K562 (cell line): Measurements from ENCODE around the gene AGBL1. TPM values are rescaled to one million over a fixed set of nuclear protein-coding genes. Genes with fewer than 3 reads are reported as not detected.

Experiments
- ATAC-seq: fragments of 200-7000 bp; cut with Tn5 transposase; 3 replicates; pipeline ENCODE4 v1.9.1; 2020; ENCODE audit warnings: moderate library complexity
- BruUV-seq: library from RNA; stranded (reverse); fragments of 400-500 nt; replicated peaks from 2 replicates; lab custom pipeline; 2021; lab: Mats Ljungman, UMichigan
- CTCF ChIA-PET: fragments of 300-600 bp; formaldehyde crosslinking; extraction: SDS; loops from one replicate; lab custom pipeline; 2021; ENCODE audit warnings: low intra/inter-chr PET ratio; lab: Yijun Ruan, JAX
- POLR2A ChIA-PET: fragments of 300-600, 350-650 bp; sonication (Branson Sonifier 250); formaldehyde crosslinking; extraction: SDS; loops from one replicate; lab custom pipeline; 2021; ENCODE audit warnings: antibody characterized with exemption, inconsistent platforms; lab: Yijun Ruan, JAX
- DNase-seq, 4 experiments: peaks; one replicate each; pipeline versions ENCODE4 v3.0.0 to v3.0.0-alpha.2; 2011 to 2018; ENCODE audit warnings: low spot score in 3 of 4, mixed read lengths in 3 of 4; ENCODE audit errors: extremely low read depth in 1 of 4
- FAIRE-seq: peaks from 2 replicates; lab custom pipeline; 2011; peaks lifted over from hg19 to GRCh38; lab: Jason Lieb, UNC
- H2AFZ ChIP-seq: 2 replicates; pipeline ENCODE4 v1.6.0; 2011; ENCODE audit warnings: low read depth, low read length, control low read depth, inconsistent platforms
- H3K27ac ChIP-seq: fragments of 200-600 bp; 3 replicates; pipeline ENCODE4 v1.8.0; 2011; ENCODE audit warnings: low read depth, mild to moderate bottlenecking, control low read depth, inconsistent platforms, low read length, moderate library complexity, mixed read lengths; ENCODE audit errors: extremely low read depth
- H3K27me3 ChIP-seq, 2 experiments: fragments of 300-600 bp in 1 of 2; 2 replicates in 1 of 2; 3 replicates in 1 of 2; pipeline versions ENCODE4 v1.6.0 to v1.8.0; 2011; ENCODE audit warnings: inconsistent platforms in 2 of 2, low read length in 2 of 2, mild to moderate bottlenecking in 1 of 2, mixed read lengths in 1 of 2, moderate library complexity in 1 of 2; ENCODE audit not compliant: control insufficient read depth in 2 of 2, insufficient read depth in 2 of 2
- H3K36me3 ChIP-seq: fragments of 300-600 bp; 3 replicates; pipeline ENCODE4 v1.8.0; 2011; ENCODE audit warnings: mild to moderate bottlenecking, low read length, inconsistent platforms; ENCODE audit not compliant: control insufficient read depth, insufficient read depth
- H3K4me1 ChIP-seq, 2 experiments: fragments of 200-600 bp in 1 of 2; replicated peaks in 1 of 2; 2 replicates in 1 of 2; 3 replicates in 1 of 2; pipeline versions ENCODE4 v1.5.1 to v1.8.0; 2011; ENCODE audit warnings: inconsistent platforms in 2 of 2, low read length in 2 of 2, mild to moderate bottlenecking in 1 of 2, mixed read lengths in 1 of 2, moderate library complexity in 1 of 2; ENCODE audit not compliant: control insufficient read depth in 2 of 2, insufficient read depth in 2 of 2
- H3K4me2 ChIP-seq: 2 replicates; pipeline ENCODE4 v1.6.1; 2011; ENCODE audit warnings: low read length, control low read depth, inconsistent platforms, mixed read lengths; ENCODE audit not compliant: insufficient read depth
- H3K4me3 ChIP-seq: fragments of 200-600 bp; sonication (generic), shearing (Covaris generic); 2 replicates; pipeline ENCODE4 v1.5.1; 2016; ENCODE audit warnings: control low read depth, inconsistent platforms
- H3K79me2 ChIP-seq: fragments of 200-600 bp; 3 replicates; pipeline ENCODE4 v1.8.0; 2011; ENCODE audit warnings: low read length, inconsistent platforms; ENCODE audit not compliant: control insufficient read depth, insufficient read depth
- H3K9ac ChIP-seq, 2 experiments: 2 replicates each; pipeline versions ENCODE4 v1.6.0 to v1.6.1; 2011; ENCODE audit warnings: low read depth in 2 of 2, low read length in 2 of 2, control low read depth in 1 of 2, inconsistent platforms in 1 of 2, mild to moderate bottlenecking in 1 of 2, mixed read lengths in 1 of 2; ENCODE audit not compliant: insufficient read depth in 1 of 2
- H3K9me1 ChIP-seq: one replicate; pipeline ENCODE4 v1.6.0; 2011; ENCODE audit warnings: inconsistent platforms, mild to moderate bottlenecking, low read length, moderate library complexity; ENCODE audit not compliant: control insufficient read depth, insufficient read depth
- H3K9me3 ChIP-seq: replicated peaks from 2 replicates; pipeline ENCODE4 v1.5.1; 2011; ENCODE audit warnings: low read depth, low read length, inconsistent platforms; ENCODE audit not compliant: control insufficient read depth, insufficient read depth
- H4K20me1 ChIP-seq: replicated peaks from 2 replicates; pipeline ENCODE4 v1.6.1; 2011; ENCODE audit warnings: low read length, inconsistent platforms, mixed read lengths; ENCODE audit not compliant: control insufficient read depth, insufficient read depth
- GABPA ChIP-seq: fragments of 200-800 bp; sonication (Bioruptor generic); conservative IDR thresholded peaks from 2 replicates; pipeline ENCODE4 v1.6.1; 2016; ENCODE audit warnings: low read depth, missing genetic modification characterization, missing compliant biosample characterization
- MED1 ChIP-seq: sonication (generic); formaldehyde crosslinking; IDR thresholded peaks from 2 replicates; pipeline ENCODE4 v1.8.1; 2023; ENCODE audit warnings: missing genetic modification reagents, borderline replicate concordance
- MIER1 ChIP-seq: fragments of 450-650 bp; IDR thresholded peaks from 2 replicates; pipeline ENCODE4 v1.6.1; 2016; ENCODE audit warnings: antibody characterized with exemption, mild to moderate bottlenecking, low read depth
- MTA1 ChIP-seq: fragments of 450-650 bp; IDR thresholded peaks from 2 replicates; pipeline ENCODE4 v1.6.1; 2017; ENCODE audit warnings: borderline replicate concordance
- TEAD4 ChIP-seq, 2 experiments: sonication (generic) in 1 of 2; formaldehyde crosslinking in 1 of 2; IDR thresholded peaks; 2 replicates each; pipeline versions ENCODE4 v1.6.1 to v1.8.0; 2012 to 2022; ENCODE audit warnings: borderline replicate concordance in 1 of 2, inconsistent platforms in 1 of 2, low read length in 1 of 2, mild to moderate bottlenecking in 1 of 2, missing genetic modification reagents in 1 of 2
- YBX1 ChIP-seq: fragments of 450-650 bp; IDR thresholded peaks from 2 replicates; pipeline ENCODE4 v1.7.1; 2016; ENCODE audit warnings: mild to moderate bottlenecking
- ZNF184 ChIP-seq: sonication (generic); formaldehyde crosslinking; IDR thresholded peaks from 2 replicates; pipeline ENCODE4 v1.5.0; 2020; ENCODE audit warnings: missing genetic modification reagents
- ZNF224 ChIP-seq: sonication (generic); formaldehyde crosslinking; IDR thresholded peaks from 2 replicates; pipeline ENCODE4 v1.8.0; 2022; ENCODE audit warnings: mild to moderate bottlenecking, missing genetic modification reagents
- WGBS: fragments of 100-300 bp; shearing (Covaris generic); methylation state at CpG from one replicate; pipeline ENCODE4 v1.1.6; 2016; ENCODE audit warnings: low coverage, mixed read lengths; ENCODE audit not compliant: insufficient coverage; ENCODE audit errors: missing lambda C conversion rate; 5-methylcytosine and 5-hydroxymethylcytosine counted together
- in situ Hi-C: fragments of 300-500 bp; cut with MboI; formaldehyde crosslinking; loops from 4 replicates; pipeline ENCODE4 v1.15.0; 2018; ENCODE audit warnings: inconsistent platforms, mixed read lengths
- intact Hi-C: fragments of 100-400 bp; cut with micrococcal nuclease; formaldehyde crosslinking; loops from 2 replicates; pipeline ENCODE4 v1.14.2; 2022
- polyA plus RNA-seq, 8 experiments: library from polyadenylated mRNA; depleted of rRNA in 4 of 8; stranded (reverse) in 5 of 8; unstranded in 3 of 8; fragments of >200 nt; fragmentation: Nextera tagmentation in 2 of 8; fragmentation: Illumina TruSeq in 1 of 8; extraction: Ambion mirVana in 2 of 8; extraction: Trizol in 1 of 8; gene quantifications; 2 replicates each; pipeline versions ENCODE4 v1.2.1 to v1.2.3, GENCODE V29; 2011 to 2014; ENCODE audit warnings: inconsistent platforms in 1 of 8, missing spikeins in 1 of 8
- total RNA-seq, 7 experiments: library from RNA; depleted of rRNA in 6 of 7; stranded (reverse); fragments of >200 nt in 6 of 7; fragmentation: Illumina TruSeq in 2 of 7; extraction: Trizol in 2 of 7; gene quantifications; 2 replicates each; pipeline versions ENCODE4 v1.2.1 to v1.2.3, GENCODE V29; 2011 to 2021; ENCODE audit warnings: low replicate concordance in 1 of 7
- TF ChIP-seq, protein P1 (sequence below): sonication (generic); formaldehyde crosslinking; IDR thresholded peaks from 2 replicates; pipeline ENCODE4 v1.8.0; 2022; ENCODE audit warnings: mild to moderate bottlenecking, missing genetic modification reagents
- TF ChIP-seq, protein P2 (sequence below): sonication (generic); formaldehyde crosslinking; IDR thresholded peaks from 2 replicates; pipeline ENCODE4 v1.8.0; 2022; ENCODE audit warnings: missing genetic modification reagents, mild to moderate bottlenecking, borderline replicate concordance

AGBL1 gene
- total and polyA plus RNA-seq, 9 of the 15 experiments (the other 6 are each of a cell fraction or from before 2014, with no cell fraction given) = not detected

DNA sequence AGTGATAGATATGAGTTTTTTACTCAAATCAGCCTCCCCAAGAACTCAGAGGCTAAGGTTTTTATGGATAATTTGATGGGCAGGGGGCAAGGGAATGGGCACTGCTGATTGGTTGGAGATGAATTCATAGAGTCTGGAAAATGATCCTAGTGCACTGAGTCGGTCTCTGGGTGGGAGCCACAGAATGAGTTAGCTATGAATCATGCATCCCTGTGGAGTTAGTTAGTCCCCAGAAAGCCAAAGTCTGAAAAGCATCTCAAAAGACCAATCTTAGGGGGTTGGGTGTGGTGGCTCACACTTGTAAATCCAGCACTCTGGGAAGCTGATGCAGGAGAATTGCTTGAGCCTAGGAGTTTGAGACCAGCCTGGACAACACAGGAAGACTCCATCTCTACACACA, 516.1 kb downstream of the AGBL1 start:
- no peak overlapping the region for H3K27ac ChIP-seq
- FAIRE-seq = no peak
- POLR2A ChIA-PET = no interaction called here
- intact Hi-C loops = no loop called here
- H3K27me3 ChIP-seq = no peaks in the 10 kb centered on the region
- in situ Hi-C loops = no loop called here
- ATAC-seq = no peak
- no peaks in the 10 kb centered on the region for H4K20me1 ChIP-seq
- CTCF ChIA-PET = no interaction called here
- WGBS = 0% methylated on average over 1 of the region's 1 CpG
- H3K4me3 ChIP-seq = no peak overlapping the region
- TF ChIP-seq ZNF224 (CRISPR knock-in tag) (no peak), GABPA (tag) (no peak), MTA1 (no peak), YBX1 (no peak), TEAD4 (IDR thresholded peaks at IDR 0.05; ENCODE audit: low read length) (no peak), TEAD4 (CRISPR knock-in tag; IDR thresholded peaks at IDR 0.05; ENCODE audit: borderline replicate concordance) (no peak), MED1 (CRISPR knock-in tag) (no peak)
- H3K9me1 ChIP-seq = no peaks in the 10 kb centered on the region
- H3K4me1 ChIP-seq = no peaks in the 10 kb centered on the region
- H3K79me2 ChIP-seq = no peaks in the 10 kb centered on the region
- BruUV-seq = no TSS peak
- H2AFZ ChIP-seq = no peak overlapping the region
- no peaks in the 10 kb centered on the region for H3K9me3 ChIP-seq
- no peak overlapping the region for H3K4me2 ChIP-seq
- no peak for DNase-seq
- H3K9ac ChIP-seq = no peak overlapping the region
- no peaks in the 10 kb centered on the region for H3K36me3 ChIP-seq

DNA sequence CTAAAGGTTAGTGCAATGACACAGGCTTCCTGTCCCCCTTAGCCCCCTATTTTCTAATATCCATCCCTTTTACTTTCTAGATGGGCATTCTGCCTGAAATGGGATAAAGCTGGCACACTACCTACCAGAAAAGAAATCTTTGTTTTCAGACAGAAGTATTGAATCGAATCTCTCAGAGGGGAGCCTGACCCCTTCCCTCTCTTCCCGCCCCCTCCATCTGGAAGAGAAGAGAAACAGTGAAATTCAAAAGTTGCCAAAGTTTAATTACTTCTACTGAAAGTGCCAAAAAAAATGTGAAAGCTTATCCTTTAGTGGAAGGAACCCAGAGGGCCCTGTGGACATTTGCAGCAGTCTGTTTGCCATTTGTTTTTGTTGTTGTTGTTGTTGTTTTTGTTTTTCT, 523.8 kb downstream of the AGBL1 start:
- 0% methylated on average over 2 of the region's 2 CpGs for WGBS
- no peaks in the 10 kb centered on the region for H3K27me3 ChIP-seq
- POLR2A ChIA-PET = no interaction called here
- no peak overlapping the region for H3K4me2 ChIP-seq
- no peak overlapping the region for H3K27ac ChIP-seq
- H3K36me3 ChIP-seq = no peaks in the 10 kb centered on the region
- H3K79me2 ChIP-seq = no peaks in the 10 kb centered on the region
- intact Hi-C loops (no loop called here), in situ Hi-C loops (no loop called here)
- no peak overlapping the region for H3K9ac ChIP-seq
- DNase-seq = no peak
- H3K9me3 ChIP-seq = no peaks in the 10 kb centered on the region
- H2AFZ ChIP-seq = no peak overlapping the region
- no peak for ATAC-seq
- no peak for FAIRE-seq
- no peaks in the 10 kb centered on the region for H3K4me1 ChIP-seq
- CTCF ChIA-PET = no interaction called here
- no TSS peak for BruUV-seq
- H4K20me1 ChIP-seq = no peaks in the 10 kb centered on the region
- no peaks in the 10 kb centered on the region for H3K9me1 ChIP-seq
- H3K4me3 ChIP-seq = no peak overlapping the region
- TF ChIP-seq, protein P1, sequence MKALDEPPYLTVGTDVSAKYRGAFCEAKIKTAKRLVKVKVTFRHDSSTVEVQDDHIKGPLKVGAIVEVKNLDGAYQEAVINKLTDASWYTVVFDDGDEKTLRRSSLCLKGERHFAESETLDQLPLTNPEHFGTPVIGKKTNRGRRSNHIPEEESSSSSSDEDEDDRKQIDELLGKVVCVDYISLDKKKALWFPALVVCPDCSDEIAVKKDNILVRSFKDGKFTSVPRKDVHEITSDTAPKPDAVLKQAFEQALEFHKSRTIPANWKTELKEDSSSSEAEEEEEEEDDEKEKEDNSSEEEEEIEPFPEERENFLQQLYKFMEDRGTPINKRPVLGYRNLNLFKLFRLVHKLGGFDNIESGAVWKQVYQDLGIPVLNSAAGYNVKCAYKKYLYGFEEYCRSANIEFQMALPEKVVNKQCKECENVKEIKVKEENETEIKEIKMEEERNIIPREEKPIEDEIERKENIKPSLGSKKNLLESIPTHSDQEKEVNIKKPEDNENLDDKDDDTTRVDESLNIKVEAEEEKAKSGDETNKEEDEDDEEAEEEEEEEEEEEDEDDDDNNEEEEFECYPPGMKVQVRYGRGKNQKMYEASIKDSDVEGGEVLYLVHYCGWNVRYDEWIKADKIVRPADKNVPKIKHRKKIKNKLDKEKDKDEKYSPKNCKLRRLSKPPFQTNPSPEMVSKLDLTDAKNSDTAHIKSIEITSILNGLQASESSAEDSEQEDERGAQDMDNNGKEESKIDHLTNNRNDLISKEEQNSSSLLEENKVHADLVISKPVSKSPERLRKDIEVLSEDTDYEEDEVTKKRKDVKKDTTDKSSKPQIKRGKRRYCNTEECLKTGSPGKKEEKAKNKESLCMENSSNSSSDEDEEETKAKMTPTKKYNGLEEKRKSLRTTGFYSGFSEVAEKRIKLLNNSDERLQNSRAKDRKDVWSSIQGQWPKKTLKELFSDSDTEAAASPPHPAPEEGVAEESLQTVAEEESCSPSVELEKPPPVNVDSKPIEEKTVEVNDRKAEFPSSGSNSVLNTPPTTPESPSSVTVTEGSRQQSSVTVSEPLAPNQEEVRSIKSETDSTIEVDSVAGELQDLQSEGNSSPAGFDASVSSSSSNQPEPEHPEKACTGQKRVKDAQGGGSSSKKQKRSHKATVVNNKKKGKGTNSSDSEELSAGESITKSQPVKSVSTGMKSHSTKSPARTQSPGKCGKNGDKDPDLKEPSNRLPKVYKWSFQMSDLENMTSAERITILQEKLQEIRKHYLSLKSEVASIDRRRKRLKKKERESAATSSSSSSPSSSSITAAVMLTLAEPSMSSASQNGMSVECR (CRISPR knock-in tag) = no peak
- TF ChIP-seq ZNF184 (no peak), MIER1 (no peak)
- TF ChIP-seq, protein P2, sequence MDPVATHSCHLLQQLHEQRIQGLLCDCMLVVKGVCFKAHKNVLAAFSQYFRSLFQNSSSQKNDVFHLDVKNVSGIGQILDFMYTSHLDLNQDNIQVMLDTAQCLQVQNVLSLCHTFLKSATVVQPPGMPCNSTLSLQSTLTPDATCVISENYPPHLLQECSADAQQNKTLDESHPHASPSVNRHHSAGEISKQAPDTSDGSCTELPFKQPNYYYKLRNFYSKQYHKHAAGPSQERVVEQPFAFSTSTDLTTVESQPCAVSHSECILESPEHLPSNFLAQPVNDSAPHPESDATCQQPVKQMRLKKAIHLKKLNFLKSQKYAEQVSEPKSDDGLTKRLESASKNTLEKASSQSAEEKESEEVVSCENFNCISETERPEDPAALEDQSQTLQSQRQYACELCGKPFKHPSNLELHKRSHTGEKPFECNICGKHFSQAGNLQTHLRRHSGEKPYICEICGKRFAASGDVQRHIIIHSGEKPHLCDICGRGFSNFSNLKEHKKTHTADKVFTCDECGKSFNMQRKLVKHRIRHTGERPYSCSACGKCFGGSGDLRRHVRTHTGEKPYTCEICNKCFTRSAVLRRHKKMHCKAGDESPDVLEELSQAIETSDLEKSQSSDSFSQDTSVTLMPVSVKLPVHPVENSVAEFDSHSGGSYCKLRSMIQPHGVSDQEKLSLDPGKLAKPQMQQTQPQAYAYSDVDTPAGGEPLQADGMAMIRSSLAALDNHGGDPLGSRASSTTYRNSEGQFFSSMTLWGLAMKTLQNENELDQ (CRISPR knock-in tag) = no peak
